ENCODE measurements around the gene RDH14.

DNA sequence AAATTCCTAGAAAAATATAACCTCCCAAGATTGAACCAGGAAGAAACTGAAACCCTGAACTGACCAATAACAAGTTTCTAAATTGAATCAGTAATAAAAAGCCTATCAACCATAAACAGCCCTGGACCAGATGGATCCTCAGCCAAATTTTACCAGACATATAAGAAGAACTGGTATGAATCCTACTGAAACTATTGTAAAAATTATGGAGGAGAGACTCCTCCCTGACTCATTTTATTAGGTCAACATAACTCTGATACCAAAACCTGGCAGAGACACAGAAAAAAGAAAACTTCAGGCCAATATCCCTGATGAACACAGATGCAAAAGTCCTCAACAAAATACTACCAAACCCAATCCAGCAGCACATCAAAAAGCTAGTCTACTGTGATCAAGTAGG lies 17.6 kb upstream of the RDH14 start:
- TF ChIP-seq, protein P1, sequence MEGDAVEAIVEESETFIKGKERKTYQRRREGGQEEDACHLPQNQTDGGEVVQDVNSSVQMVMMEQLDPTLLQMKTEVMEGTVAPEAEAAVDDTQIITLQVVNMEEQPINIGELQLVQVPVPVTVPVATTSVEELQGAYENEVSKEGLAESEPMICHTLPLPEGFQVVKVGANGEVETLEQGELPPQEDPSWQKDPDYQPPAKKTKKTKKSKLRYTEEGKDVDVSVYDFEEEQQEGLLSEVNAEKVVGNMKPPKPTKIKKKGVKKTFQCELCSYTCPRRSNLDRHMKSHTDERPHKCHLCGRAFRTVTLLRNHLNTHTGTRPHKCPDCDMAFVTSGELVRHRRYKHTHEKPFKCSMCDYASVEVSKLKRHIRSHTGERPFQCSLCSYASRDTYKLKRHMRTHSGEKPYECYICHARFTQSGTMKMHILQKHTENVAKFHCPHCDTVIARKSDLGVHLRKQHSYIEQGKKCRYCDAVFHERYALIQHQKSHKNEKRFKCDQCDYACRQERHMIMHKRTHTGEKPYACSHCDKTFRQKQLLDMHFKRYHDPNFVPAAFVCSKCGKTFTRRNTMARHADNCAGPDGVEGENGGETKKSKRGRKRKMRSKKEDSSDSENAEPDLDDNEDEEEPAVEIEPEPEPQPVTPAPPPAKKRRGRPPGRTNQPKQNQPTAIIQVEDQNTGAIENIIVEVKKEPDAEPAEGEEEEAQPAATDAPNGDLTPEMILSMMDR (IDR thresholded peaks at IDR 0.05): no peak
- no peak for TF ChIP-seq POLR2A (IDR thresholded peaks at IDR 0.05)
